Natural killer cell (primary cell): ENCODE data around the gene CDH12. TPM values are rescaled to one million over a fixed set of nuclear protein-coding genes. Genes with fewer than 3 reads are reported as not detected.

ENCODE experiments used
- ATAC-seq, 3 donors: fragments of 150-1000 bp in 2 of 3; fragments of 200-7000 bp in 1 of 3; cut with Tn5 transposase; 1 replicate in 1 of 3; 2 replicates in 2 of 3; pipeline ENCODE4 v1.10.0; 2021; ENCODE audit warnings: mild to moderate bottlenecking in 2 of 3, moderate library complexity in 2 of 3
- DNase-seq, 2 donors: peaks; one replicate each; pipeline versions ENCODE4 v3.0.0 to v3.0.0-alpha.2; 2013 to 2021; ENCODE audit warnings: mixed read lengths in 1 of 2
- H3K27ac ChIP-seq: one replicate; pipeline ENCODE4 v1.5.1; 2013; ENCODE audit warnings: mild to moderate bottlenecking, low read length
- H3K27me3 ChIP-seq: one replicate; pipeline ENCODE4 v1.6.1; 2013; ENCODE audit warnings: low read length; ENCODE audit not compliant: control insufficient read depth, insufficient read depth
- H3K36me3 ChIP-seq: one replicate; pipeline ENCODE4 v1.6.1; 2013; ENCODE audit warnings: low read length; ENCODE audit not compliant: control insufficient read depth, insufficient read depth
- H3K4me1 ChIP-seq: one replicate; pipeline ENCODE4 v1.6.1; 2013; ENCODE audit warnings: low read length; ENCODE audit not compliant: control insufficient read depth, insufficient read depth
- H3K4me3 ChIP-seq: one replicate; pipeline ENCODE4 v1.5.1; 2013; ENCODE audit warnings: low read length
- H3K9me3 ChIP-seq: one replicate; pipeline ENCODE4 v1.6.1; 2013; ENCODE audit warnings: low read length; ENCODE audit not compliant: control insufficient read depth, insufficient read depth
- H3K27ac Mint-ChIP-seq, 2 donors: one replicate each; pipeline ENCODE4 v1.8.0; 2022; ENCODE audit warnings: mild to moderate bottlenecking in 2 of 2, mixed read lengths in 2 of 2, moderate library complexity in 1 of 2
- H3K27me3 Mint-ChIP-seq, 2 donors: one replicate each; pipeline ENCODE4 v1.8.0; 2022; ENCODE audit warnings: low read depth in 2 of 2, mixed read lengths in 2 of 2
- H3K36me3 Mint-ChIP-seq: one replicate; pipeline ENCODE4 v1.8.0; 2022; ENCODE audit warnings: mixed read lengths
- H3K4me1 Mint-ChIP-seq, 2 donors: one replicate each; pipeline ENCODE4 v1.8.0; 2022; ENCODE audit warnings: mixed read lengths in 2 of 2
- H3K4me3 Mint-ChIP-seq: one replicate; pipeline ENCODE4 v1.8.0; 2022; ENCODE audit warnings: mild to moderate bottlenecking, moderate library complexity, mixed read lengths
- H3K9me3 Mint-ChIP-seq, 2 donors: one replicate each; pipeline ENCODE4 v1.8.0; 2022; ENCODE audit warnings: mixed read lengths in 2 of 2
- CTCF ChIP-seq: fragments of 200-600 bp; IDR thresholded peaks from one replicate; pipeline ENCODE4 v1.8.0; 2022; ENCODE audit warnings: antibody characterized with exemption
- WGBS: methylation state at CpG from one replicate; pipeline ENCODE4 v1.1.7; 2013; ENCODE audit warnings: missing lambda C conversion rate; ENCODE audit not compliant: insufficient coverage; 5-methylcytosine and 5-hydroxymethylcytosine counted together
- intact Hi-C: fragments of 100-400 bp; cut with micrococcal nuclease; formaldehyde crosslinking; loops from one replicate; pipeline ENCODE4 v1.14.2; 2022
- total RNA-seq, 4 donors: library from RNA; stranded (reverse); fragments of 120-200 nt in 1 of 4; gene quantifications; one replicate each; pipeline versions ENCODE4 v1.2.3 to v1.2.4, GENCODE V29; 2013 to 2022

CDH12 gene
- total RNA-seq, 3 donors from 2014 or later (not counting 1 experiment from before 2014, with no cell fraction given), result not detected

- Histone ChIP-seq H3K27me3 (no peaks in the 10 kb centered on the region), H3K36me3 (no peaks in the 10 kb centered on the region), H3K9me3 (no peaks in the 10 kb centered on the region), H3K27ac (no peak overlapping the region), H3K4me1 (no peaks in the 10 kb centered on the region), H3K4me3 (no peak overlapping the region)
- Mint-ChIP-seq H3K9me3 (peaks cover 9 to 11% of the 10 kb centered on the region in 2 donors), H3K4me3 (no peak overlapping the region), H3K27ac (no peak overlapping the region), H3K27me3 (no peaks in the 10 kb centered on the region), H3K36me3 (no peaks in the 10 kb centered on the region), H3K4me1 (no peaks in the 10 kb centered on the region)
- no peak for ATAC-seq
- TF ChIP-seq CTCF, result no peak
- intact Hi-C loops, result no loop called here
- no peak for DNase-seq
Measured at GRCh38 chr5:21834863-21835262, 1018.3 kb downstream of the CDH12 start.

- peaks cover 6 to 7% of the 10 kb centered on the region in 2 donors for H3K9me3 Mint-ChIP-seq
- no peak overlapping the region for H3K27ac Mint-ChIP-seq
- Histone ChIP-seq H3K27ac (no peak overlapping the region), H3K9me3 (no peaks in the 10 kb centered on the region), H3K4me3 (no peak overlapping the region), H3K4me1 (no peaks in the 10 kb centered on the region), H3K27me3 (no peaks in the 10 kb centered on the region), H3K36me3 (no peaks in the 10 kb centered on the region)
- no peak for TF ChIP-seq CTCF
- H3K4me1 Mint-ChIP-seq, result no peaks in the 10 kb centered on the region
- DNase-seq (no peak), ATAC-seq (no peak)
- intact Hi-C loops, result no loop called here
- H3K27me3 Mint-ChIP-seq, result no peaks in the 10 kb centered on the region
- 74% methylated on average over 4 of the region's 6 CpGs for whole genome bisulfite sequencing
- H3K36me3 Mint-ChIP-seq, result no peaks in the 10 kb centered on the region
- H3K4me3 Mint-ChIP-seq, result no peak overlapping the region
Measured at GRCh38 chr5:21831145-21831787, 1021.9 kb downstream of the CDH12 start.

GRCh38 chr5:21826884-21827283 lies 1026.3 kb downstream of the CDH12 start:
- 73% methylated on average over 1 of the region's 1 CpG for whole genome bisulfite sequencing
- Histone ChIP-seq H3K36me3 (no peaks in the 10 kb centered on the region), H3K4me3 (no peak overlapping the region), H3K9me3 (no peaks in the 10 kb centered on the region), H3K27ac (no peak overlapping the region), H3K4me1 (no peaks in the 10 kb centered on the region), H3K27me3 (no peaks in the 10 kb centered on the region)
- Mint-ChIP-seq H3K36me3 (no peaks in the 10 kb centered on the region), H3K9me3 (peaks cover 2 to 16% of the 10 kb centered on the region in 2 donors), H3K4me3 (no peak overlapping the region), H3K27me3 (no peaks in the 10 kb centered on the region), H3K27ac (no peak overlapping the region), H3K4me1 (no peaks in the 10 kb centered on the region)
- no peak for TF ChIP-seq CTCF
- DNase-seq, result no peak
- ATAC-seq, result no peak
- intact Hi-C loops, result no loop called here

GRCh38 chr5:21823588-21823987 lies 1029.6 kb downstream of the CDH12 start:
- H3K27ac Mint-ChIP-seq, result no peak overlapping the region
- H3K36me3 Mint-ChIP-seq, result no peaks in the 10 kb centered on the region
- DNase-seq, result no peak
- Histone ChIP-seq H3K27ac (no peak overlapping the region), H3K4me1 (no peaks in the 10 kb centered on the region), H3K27me3 (no peaks in the 10 kb centered on the region), H3K9me3 (no peaks in the 10 kb centered on the region), H3K4me3 (no peak overlapping the region), H3K36me3 (no peaks in the 10 kb centered on the region)
- no peak overlapping the region for H3K4me3 Mint-ChIP-seq
- H3K9me3 Mint-ChIP-seq, result peaks cover 4 to 16% of the 10 kb centered on the region in 2 donors
- H3K27me3 Mint-ChIP-seq, result no peaks in the 10 kb centered on the region
- no CpG with 5 or more reads among the region's 1 CpG for WGBS
- no peaks in the 10 kb centered on the region for H3K4me1 Mint-ChIP-seq
- ATAC-seq, result no peak
- intact Hi-C loops, result no loop called here
- no peak for TF ChIP-seq CTCF
